ENCODE results near the gene CASZ1.

The CASZ1 gene

DNA sequence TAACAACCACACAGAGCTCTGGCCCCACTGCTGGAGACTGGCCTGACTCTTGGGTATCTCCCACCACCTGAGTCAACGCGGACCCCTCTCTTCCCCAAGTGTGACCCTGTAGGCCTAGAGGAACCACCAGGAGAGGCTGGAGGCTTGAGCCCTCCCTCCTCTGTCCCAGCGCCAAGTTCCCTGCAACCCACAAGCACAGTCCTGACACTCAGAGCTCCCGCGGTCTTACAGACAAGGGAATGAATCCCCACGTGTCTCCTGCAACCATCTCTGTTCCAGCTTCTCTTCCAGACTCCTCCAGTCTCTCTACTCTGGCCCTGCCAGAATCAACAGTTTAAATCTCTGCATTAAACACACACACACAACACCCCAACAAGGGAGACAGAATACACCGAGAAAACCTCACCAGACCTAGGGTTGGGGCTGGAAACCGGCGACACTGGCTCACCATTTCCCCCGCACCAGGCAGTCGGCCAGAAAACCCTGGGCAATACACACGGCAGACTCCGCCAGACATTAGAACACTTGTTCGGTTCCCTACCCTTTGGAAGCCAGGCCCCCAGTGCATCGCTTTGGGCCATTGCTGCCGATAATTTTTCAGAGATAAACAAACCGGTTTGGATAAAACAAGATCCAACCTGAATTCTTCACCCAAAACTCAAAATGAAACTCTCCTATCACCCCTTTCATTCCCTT is 21.7 kb downstream of the CASZ1 start:
- DNase-seq: no peak

- no peak for DNase-seq
These were observed 22.4 kb downstream of the CASZ1 start for GRCh38 chr1:10773851-10774614.

GRCh38 chr1:10773376-10773775 is 23.1 kb downstream of the CASZ1 start:
- no peak for DNase-seq

- DNase-seq: no peak
These were observed 23.7 kb downstream of the CASZ1 start for GRCh38 chr1:10772711-10773110.

- no peak for DNase-seq
These were observed 24.7 kb downstream of the CASZ1 start for GRCh38 chr1:10771789-10772188.

DNA sequence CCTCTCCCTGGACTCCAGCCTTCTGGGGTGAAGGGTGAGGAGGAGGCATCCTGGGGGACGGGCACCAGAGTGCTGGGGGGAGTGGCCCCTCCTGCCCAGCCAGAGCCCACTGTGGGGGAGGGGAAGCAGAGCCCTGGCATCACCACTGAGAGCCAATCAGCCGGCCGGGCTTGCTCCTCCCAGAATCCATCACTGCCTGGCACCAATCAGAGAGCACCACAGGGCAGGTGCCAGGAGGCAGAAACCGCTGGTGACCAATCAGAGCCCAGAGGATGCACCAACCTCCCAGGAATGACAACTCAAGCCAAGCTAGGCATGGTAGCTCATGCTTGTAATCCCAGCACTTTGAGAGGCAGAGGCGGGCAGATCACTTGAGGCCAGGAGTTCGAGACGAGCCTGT is 27.9 kb downstream of the CASZ1 start:
- DNase-seq: no peak

- DNase-seq: no peak
These were observed 29.2 kb downstream of the CASZ1 start for GRCh38 chr1:10767282-10767681.

- no peak for DNase-seq
These were observed 30.5 kb downstream of the CASZ1 start for GRCh38 chr1:10765734-10766478.

- no peak for DNase-seq
These were observed 31.1 kb downstream of the CASZ1 start for GRCh38 chr1:10765304-10765703.

DNA sequence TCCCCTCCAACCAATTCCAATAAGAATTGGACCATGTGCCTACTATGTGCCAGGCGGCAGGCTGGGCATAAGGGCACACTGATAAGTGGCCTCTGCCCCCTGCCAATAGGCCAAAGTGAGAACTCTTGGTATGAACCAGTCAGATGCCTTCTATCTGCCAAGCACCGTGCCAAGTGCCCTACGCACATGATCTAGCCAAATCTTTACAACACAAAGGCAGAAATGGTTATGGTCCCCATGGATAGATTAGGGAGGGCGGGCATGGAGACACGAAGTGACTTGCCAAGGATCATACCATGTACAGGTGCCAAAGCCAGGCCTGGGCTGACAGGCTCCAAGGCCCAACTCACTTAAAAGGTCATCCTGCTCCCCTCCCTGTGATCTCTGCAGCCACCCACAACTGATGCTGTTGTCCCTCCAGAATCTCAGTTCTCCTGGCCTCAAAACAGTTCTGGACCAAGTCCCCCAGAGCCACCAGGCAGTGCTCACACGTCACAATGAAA is 32.1 kb downstream of the CASZ1 start:
- DNase-seq: no peak

- no peak for DNase-seq
These were observed 33.6 kb downstream of the CASZ1 start for GRCh38 chr1:10762875-10763274.

DNA sequence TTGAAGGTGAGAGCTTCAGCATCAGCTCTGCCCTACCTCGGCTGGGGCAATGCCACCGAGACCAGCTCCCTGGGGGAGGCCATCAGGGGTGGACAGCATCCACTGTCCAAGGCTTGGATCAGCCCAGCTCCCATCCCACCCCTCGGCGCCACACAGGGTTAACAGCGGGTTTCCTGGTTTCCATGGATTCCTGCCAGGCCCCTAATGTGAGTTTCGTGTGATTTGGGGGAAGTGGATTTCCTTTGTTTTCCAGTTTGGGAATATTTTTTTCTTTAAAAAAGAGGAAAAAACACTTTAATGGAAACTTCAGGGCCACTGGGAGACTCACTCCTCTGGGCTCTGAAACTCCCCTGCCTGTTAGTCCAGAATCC is 34.3 kb downstream of the CASZ1 start:
- no peak for DNase-seq

DNA sequence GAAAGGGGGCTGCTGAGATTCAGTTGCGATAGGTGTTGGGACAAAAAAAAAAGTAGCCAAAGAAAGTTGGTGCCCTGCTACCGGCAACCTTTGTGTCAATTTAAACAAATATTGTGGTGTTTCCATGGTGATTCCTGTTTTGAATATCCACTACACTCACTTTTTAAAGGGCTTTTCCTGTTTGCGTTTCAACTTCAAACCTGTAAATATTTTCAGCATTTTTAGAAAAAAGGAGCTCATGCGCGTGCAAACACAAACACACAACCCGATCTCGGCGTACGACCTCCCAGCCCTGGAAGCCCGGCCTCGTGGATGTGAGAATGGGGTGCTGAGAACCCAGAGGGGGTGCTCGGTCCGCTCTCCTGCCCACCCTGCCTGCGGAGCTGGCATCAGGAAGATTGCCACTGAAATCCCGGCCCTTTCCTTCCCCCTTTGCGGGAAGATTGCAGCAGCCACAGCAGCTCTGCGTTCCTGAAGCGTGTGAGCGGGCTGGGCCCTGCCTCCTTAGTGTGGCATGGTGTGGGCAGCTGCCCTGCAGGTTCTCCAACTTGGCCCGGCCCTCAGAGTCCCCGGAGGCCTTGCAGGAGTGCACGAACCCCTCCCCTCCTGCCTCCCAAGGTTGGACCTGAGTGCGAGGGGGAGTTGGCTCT is 34.8 kb downstream of the CASZ1 start:
- DNase-seq: no peak

DNA sequence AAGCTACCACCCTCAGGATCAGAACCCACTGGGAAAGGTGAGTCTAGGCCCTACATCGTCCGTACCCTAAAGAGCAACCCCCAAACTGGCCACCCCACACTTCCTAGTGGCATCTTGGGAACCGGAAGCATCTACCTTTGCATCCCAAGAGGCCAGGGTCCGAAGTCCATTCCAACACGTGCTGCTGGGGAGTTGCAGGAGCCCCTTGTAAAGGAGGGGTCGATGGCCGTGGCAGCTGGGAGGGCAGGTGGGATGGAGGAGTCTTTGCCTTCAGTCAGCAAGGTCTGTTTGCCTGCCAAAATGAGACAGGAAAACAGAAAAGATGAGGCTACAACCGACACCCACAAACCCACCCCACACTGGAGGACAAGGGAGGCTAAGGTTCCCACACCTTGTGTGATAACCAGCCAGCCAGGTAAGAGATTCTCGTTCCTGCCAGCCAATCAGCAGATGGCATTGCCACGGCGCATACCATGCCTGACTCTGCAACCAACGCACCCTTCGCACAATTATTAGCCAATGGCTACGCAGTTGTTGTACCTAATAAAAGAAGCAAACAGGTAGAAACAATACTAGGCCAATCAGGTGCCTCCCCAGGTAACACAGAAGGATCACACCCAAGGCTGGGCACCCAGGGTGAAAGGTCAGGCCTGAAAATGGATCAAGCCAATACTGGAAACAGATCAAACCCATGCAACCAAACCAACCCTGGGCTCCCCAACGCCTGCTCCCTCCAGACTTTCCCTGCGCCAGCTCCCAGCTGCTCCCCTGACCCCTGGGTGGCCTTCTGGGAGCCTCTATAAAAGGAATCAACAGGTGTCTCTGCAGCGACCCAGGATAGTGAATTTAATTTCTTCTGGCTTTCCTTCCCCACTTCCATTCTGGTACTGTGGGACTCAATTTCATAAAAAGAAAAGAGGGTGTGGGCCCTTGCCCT is 35.6 kb downstream of the CASZ1 start:
- DNase-seq: no peak

- DNase-seq: no peak
These were observed 36.8 kb downstream of the CASZ1 start for GRCh38 chr1:10759413-10760200.

DNA sequence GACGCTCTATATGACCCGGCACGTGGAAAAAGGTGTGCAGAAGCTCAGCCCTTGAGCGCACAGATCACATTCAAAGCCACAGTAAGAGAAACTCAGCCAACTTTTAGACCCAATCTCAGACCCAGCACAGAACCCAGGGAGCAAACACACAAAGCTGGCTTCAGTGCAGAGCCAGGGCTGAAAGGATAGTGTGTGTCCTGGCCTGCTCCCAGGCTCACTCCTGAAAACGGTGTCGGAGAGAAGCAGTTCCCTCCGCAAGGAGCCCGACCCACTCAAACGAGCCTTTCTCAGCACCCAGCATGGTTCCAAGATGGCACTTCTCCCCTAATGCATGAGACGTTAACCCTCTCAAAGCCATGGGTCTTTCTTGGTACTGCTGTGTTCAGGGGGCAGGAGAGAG is 39.6 kb downstream of the CASZ1 start:
- DNase-seq: no peak

- DNase-seq: peak; percentile 84
These were observed 40.4 kb downstream of the CASZ1 start for GRCh38 chr1:10755970-10756521.

DNA sequence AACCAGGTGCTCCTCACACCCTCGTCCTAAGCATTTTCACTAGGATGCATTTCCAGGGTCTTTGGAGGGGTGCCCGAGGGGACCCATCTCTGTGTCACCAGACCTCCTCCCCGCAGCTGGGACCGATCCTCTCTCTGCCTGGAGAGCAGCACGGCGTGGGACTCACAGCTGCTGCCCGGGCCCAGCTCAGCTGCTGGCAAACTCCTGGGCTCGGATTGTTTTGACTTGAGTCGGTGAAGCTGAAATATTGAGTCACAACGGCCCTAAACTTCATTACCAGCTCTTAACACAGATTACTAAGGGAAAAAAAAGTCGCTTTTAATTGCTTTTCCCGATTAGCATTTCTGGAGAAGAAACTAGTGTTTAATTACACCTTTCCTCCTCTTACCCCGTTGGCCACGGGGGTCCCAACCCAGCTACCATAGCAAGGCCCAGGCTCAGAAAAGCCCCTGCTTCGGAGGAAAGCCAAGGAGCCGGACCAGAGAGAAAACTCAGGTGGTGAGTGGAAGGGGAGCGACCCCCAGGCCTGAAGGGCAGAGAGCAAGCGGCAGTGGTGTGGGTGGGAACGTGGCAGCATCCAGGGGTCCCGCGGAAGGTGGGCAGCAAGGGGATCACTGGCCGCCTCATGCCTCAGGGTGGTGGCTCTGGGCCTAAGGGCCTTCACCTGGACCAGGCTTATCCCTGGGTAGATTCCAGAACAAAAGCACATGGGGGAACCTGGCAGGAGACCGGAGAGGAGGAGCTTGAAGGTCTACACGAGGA is 41.7 kb downstream of the CASZ1 start:
- no peak for DNase-seq

DNA sequence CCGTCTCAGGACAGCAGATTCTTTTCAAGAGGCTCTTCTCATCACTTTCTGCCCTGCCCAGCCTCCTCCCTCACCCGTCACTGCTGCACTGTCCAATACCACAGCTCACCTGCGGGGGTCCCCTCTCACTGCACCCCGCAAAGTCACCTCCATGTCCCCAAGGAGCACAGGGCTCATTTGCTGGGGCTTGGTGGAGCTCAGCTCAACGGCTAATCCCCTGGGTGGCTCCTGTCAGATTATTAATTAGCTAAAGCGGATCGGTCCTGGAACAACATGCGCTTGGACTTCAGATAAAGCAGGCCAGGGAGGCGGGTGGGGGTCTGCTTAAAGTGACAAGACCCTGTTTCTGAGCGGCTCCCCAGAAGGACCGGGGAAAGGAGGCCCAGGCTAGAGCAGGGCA is 43.1 kb downstream of the CASZ1 start:
- no peak for DNase-seq

DNA sequence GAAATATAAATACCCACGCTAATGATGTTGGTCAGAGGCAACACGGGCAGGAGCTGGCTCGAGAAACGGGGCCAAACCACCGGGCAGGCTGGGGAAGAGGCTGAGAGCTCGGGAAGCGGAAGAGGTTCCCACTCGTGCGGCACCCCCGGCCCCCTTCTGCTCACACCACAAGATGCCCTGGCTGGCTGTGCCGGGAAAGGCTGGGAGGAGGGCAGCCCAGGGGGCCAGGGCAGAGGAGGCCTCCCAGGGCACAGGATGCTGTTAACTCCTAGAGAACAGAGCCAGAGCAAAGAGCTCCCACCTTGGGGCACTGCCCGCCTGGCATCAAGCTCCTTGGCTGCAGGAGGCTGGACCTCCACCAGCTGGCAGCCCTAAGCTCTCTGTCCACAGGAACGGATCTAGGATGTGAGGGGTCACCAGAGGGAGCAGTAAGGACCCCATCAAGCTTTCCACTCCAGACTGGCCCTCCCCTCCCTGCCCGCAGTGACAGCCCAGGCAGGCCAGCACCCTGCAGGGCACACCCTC is 44.8 kb downstream of the CASZ1 start:
- no peak for DNase-seq

All from activated effector memory CD4-positive, alpha-beta T cell treated with anti-CD3 and anti-CD28 coated beads, Interleukin-2, amount 50 U/mL, for 16 hours (primary cell).